Measurements from ENCODE around the gene C3orf70.

DNA sequence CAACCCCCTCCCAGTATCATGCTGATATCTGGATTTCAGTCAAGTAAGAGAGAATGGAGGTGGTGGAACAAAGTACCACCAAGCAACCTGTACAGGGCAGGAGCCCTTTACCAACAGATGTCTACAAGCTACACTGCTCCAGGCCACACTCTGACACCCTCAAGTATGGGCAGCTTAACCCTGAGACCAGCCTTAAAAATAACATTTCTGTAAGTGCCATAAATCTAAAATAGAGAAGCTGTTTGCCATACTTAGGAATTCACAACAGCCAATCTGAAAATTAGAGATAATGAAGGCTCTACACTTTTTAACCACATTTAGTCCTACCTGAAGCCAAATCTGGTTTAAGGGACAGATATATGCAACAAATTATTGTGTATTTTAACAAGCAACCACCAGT lies 59.7 kb downstream of the C3orf70 start:
- no peak for TF ChIP-seq EP300 (IDR thresholded peaks at IDR 0.05)
- TF ChIP-seq, protein P1, sequence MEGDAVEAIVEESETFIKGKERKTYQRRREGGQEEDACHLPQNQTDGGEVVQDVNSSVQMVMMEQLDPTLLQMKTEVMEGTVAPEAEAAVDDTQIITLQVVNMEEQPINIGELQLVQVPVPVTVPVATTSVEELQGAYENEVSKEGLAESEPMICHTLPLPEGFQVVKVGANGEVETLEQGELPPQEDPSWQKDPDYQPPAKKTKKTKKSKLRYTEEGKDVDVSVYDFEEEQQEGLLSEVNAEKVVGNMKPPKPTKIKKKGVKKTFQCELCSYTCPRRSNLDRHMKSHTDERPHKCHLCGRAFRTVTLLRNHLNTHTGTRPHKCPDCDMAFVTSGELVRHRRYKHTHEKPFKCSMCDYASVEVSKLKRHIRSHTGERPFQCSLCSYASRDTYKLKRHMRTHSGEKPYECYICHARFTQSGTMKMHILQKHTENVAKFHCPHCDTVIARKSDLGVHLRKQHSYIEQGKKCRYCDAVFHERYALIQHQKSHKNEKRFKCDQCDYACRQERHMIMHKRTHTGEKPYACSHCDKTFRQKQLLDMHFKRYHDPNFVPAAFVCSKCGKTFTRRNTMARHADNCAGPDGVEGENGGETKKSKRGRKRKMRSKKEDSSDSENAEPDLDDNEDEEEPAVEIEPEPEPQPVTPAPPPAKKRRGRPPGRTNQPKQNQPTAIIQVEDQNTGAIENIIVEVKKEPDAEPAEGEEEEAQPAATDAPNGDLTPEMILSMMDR (IDR thresholded peaks at IDR 0.05), result no peak
- no peak for TF ChIP-seq POLR2A (IDR thresholded peaks at IDR 0.05)
